Nephron progenitor cell (in vitro differentiated cells): ENCODE measurements around the gene TNFRSF21.
A peak's percentile ranks its signal among the peaks of the same experiment; 100 is the strongest.
"Not testable (repeated sequence)": the region's sequence is repeated elsewhere in the genome, so short reads cannot be mapped to it uniquely, and the experiment has no call there.

Source experiments
- DNase-seq: peaks from one replicate; pipeline ENCODE4 v3.0.0; 2021
- H3K27ac Mint-ChIP-seq: 2 replicates; pipeline ENCODE4 v1.8.0; 2021; ENCODE audit warnings: mild to moderate bottlenecking, moderate library complexity, mixed read lengths
- H3K27me3 Mint-ChIP-seq: 2 replicates; pipeline ENCODE4 v1.8.0; 2021; ENCODE audit warnings: mild to moderate bottlenecking, low read depth, mixed read lengths; ENCODE audit not compliant: poor library complexity
- H3K36me3 Mint-ChIP-seq: 2 replicates; pipeline ENCODE4 v1.8.0; 2021; ENCODE audit warnings: low read depth, mixed read lengths
- H3K4me1 Mint-ChIP-seq: 2 replicates; pipeline ENCODE4 v1.8.0; 2021; ENCODE audit warnings: mixed read lengths
- H3K4me3 Mint-ChIP-seq: 2 replicates; pipeline ENCODE4 v1.8.0; 2021; ENCODE audit warnings: mild to moderate bottlenecking, moderate library complexity, mixed read lengths
- H3K9me3 Mint-ChIP-seq: 2 replicates; pipeline ENCODE4 v1.8.0; 2021; ENCODE audit warnings: mild to moderate bottlenecking, moderate library complexity, mixed read lengths
- CTCF ChIP-seq: fragments of 200-600 bp; sonication (generic); IDR thresholded peaks from 2 replicates; pipeline ENCODE4 v1.5.0; 2021; ENCODE audit warnings: antibody characterized with exemption

Gene TNFRSF21

GRCh38 chr6:47277702-47278101 is 32.0 kb downstream of the TNFRSF21 start:
- H3K27me3 Mint-ChIP-seq: no peaks in the 10 kb centered on the region
- peaks cover 31% of the 10 kb centered on the region for H3K4me1 Mint-ChIP-seq
- H3K4me3 Mint-ChIP-seq: no peak overlapping the region
- peaks cover 33% of the 10 kb centered on the region for H3K9me3 Mint-ChIP-seq
- peaks cover 53% of the 10 kb centered on the region for H3K36me3 Mint-ChIP-seq
- no peak for DNase-seq
- H3K27ac Mint-ChIP-seq: no peak overlapping the region
- TF ChIP-seq CTCF: no peak

- peaks cover 58% of the 10 kb centered on the region for H3K36me3 Mint-ChIP-seq
Measured at GRCh38 chr6:47276377-47276776, 33.3 kb downstream of the TNFRSF21 start.

GRCh38 chr6:47275640-47276039 is 34.1 kb downstream of the TNFRSF21 start:
- no peak for DNase-seq
- Mint-ChIP-seq H3K4me1 (peaks cover 36% of the 10 kb centered on the region), H3K4me3 (no peak overlapping the region), H3K27me3 (no peaks in the 10 kb centered on the region), H3K27ac (peak overlapping the region; percentile 22), H3K36me3 (peaks cover 64% of the 10 kb centered on the region), H3K9me3 (peaks cover 54% of the 10 kb centered on the region)
- TF ChIP-seq CTCF: no peak

More at GRCh38 chr6:47276377-47276776, 33.3 kb downstream of the TNFRSF21 start:
- Mint-ChIP-seq H3K27me3 (no peaks in the 10 kb centered on the region), H3K4me3 (no peak overlapping the region), H3K27ac (peak overlapping the region; percentile 48), H3K4me1 (peaks cover 36% of the 10 kb centered on the region), H3K9me3 (peaks cover 46% of the 10 kb centered on the region)
- no peak for TF ChIP-seq CTCF
- no peak for DNase-seq

GRCh38 chr6:47275132-47275531 is 34.6 kb downstream of the TNFRSF21 start:
- peaks cover 69% of the 10 kb centered on the region for H3K36me3 Mint-ChIP-seq
- H3K27me3 Mint-ChIP-seq, H3K4me3 Mint-ChIP-seq, DNase-seq, H3K27ac Mint-ChIP-seq: not testable (repeated sequence)
- H3K9me3 Mint-ChIP-seq: peaks cover 59% of the 10 kb centered on the region
- H3K4me1 Mint-ChIP-seq: peaks cover 36% of the 10 kb centered on the region

- H3K27ac Mint-ChIP-seq: peak overlapping the region; percentile 12
- TF ChIP-seq CTCF: no peak
- no peak overlapping the region for H3K4me3 Mint-ChIP-seq
Measured at GRCh38 chr6:47268572-47269187, 41.0 kb downstream of the TNFRSF21 start.

GRCh38 chr6:47267301-47267700 is 42.4 kb downstream of the TNFRSF21 start:
- Mint-ChIP-seq H3K4me3 (no peak overlapping the region), H3K27me3 (no peaks in the 10 kb centered on the region), H3K27ac (no peak overlapping the region), H3K9me3 (peaks cover 27% of the 10 kb centered on the region), H3K4me1 (peaks cover 11% of the 10 kb centered on the region), H3K36me3 (peaks cover 62% of the 10 kb centered on the region)
- no peak for DNase-seq
- no peak for TF ChIP-seq CTCF

More at GRCh38 chr6:47268572-47269187, 41.0 kb downstream of the TNFRSF21 start:
- Mint-ChIP-seq H3K9me3 (peaks cover 41% of the 10 kb centered on the region), H3K36me3 (peaks cover 64% of the 10 kb centered on the region), H3K4me1 (peaks cover 15% of the 10 kb centered on the region), H3K27me3 (no peaks in the 10 kb centered on the region)
- no peak for DNase-seq
